GM23338 (cell line): ENCODE data around the gene HOXB5. TPM values are rescaled to one million over a fixed set of nuclear protein-coding genes. Genes with fewer than 3 reads are reported as not detected.

Source experiments
- ATAC-seq: fragments of 200-7000 bp; cut with Tn5 transposase; 3 replicates; pipeline ENCODE4 v1.9.1; 2020
- DNase-seq: peaks from one replicate; pipeline ENCODE4 v3.0.0-alpha.2; 2015; ENCODE audit warnings: low spot score
- H2AFZ ChIP-seq: fragments of 200-600 bp; sonication (generic); 2 replicates; pipeline ENCODE4 v1.8.0; 2016; ENCODE audit warnings: antibody characterized with exemption, mild to moderate bottlenecking, moderate library complexity
- H3F3A ChIP-seq: fragments of 200-600 bp; sonication (generic); replicated peaks from 2 replicates; pipeline ENCODE4 v1.8.0; 2017; ENCODE audit warnings: antibody characterized with exemption, mixed run types, low read depth
- H3K27ac ChIP-seq: fragments of 200-600 bp; sonication (generic); 2 replicates; pipeline ENCODE4 v1.6.1; 2016; ENCODE audit warnings: low read depth
- H3K27me3 ChIP-seq: fragments of 200-600 bp; sonication (generic); 2 replicates; pipeline ENCODE4 v1.8.0; 2016; ENCODE audit warnings: mild to moderate bottlenecking, mixed run types, moderate library complexity; ENCODE audit not compliant: insufficient read depth
- H3K36me3 ChIP-seq: fragments of 200-600 bp; sonication (generic); 2 replicates; pipeline ENCODE4 v1.8.0; 2016; ENCODE audit warnings: mild to moderate bottlenecking; ENCODE audit not compliant: insufficient read depth
- H3K4me1 ChIP-seq: fragments of 200-600 bp; sonication (generic); 2 replicates; pipeline ENCODE4 v1.8.0; 2016; ENCODE audit warnings: mild to moderate bottlenecking, moderate library complexity; ENCODE audit not compliant: insufficient read depth
- H3K4me2 ChIP-seq: fragments of 200-600 bp; sonication (generic); 2 replicates; pipeline ENCODE4 v1.7.1; 2017; ENCODE audit warnings: mixed run types
- H3K4me3 ChIP-seq: fragments of 200-600 bp; sonication (generic); 2 replicates; pipeline ENCODE4 v1.6.1; 2016; ENCODE audit warnings: mixed run types
- H3K79me2 ChIP-seq: fragments of 200-600 bp; sonication (generic); replicated peaks from 2 replicates; pipeline ENCODE4 v1.8.0; 2017; ENCODE audit warnings: mild to moderate bottlenecking; ENCODE audit not compliant: insufficient read depth
- H3K9me2 ChIP-seq: fragments of 200-600 bp; sonication (generic); 2 replicates; pipeline ENCODE4 v1.8.0; 2017; ENCODE audit not compliant: insufficient read depth
- H4K20me1 ChIP-seq: fragments of 200-600 bp; sonication (generic); replicated peaks from 2 replicates; pipeline ENCODE4 v1.8.0; 2017; ENCODE audit warnings: mild to moderate bottlenecking; ENCODE audit not compliant: insufficient read depth
- H3K27ac Mint-ChIP-seq: 2 replicates; pipeline ENCODE4 v1.8.0; 2020; ENCODE audit warnings: inconsistent platforms, mild to moderate bottlenecking, moderate library complexity, mixed read lengths
- H3K27me3 Mint-ChIP-seq: 3 replicates; pipeline ENCODE4 v1.8.0; 2022; ENCODE audit warnings: low read depth, mild to moderate bottlenecking, moderate library complexity, mixed read lengths, inconsistent platforms; ENCODE audit not compliant: insufficient read depth, poor library complexity
- H3K36me3 Mint-ChIP-seq: 3 replicates; pipeline ENCODE4 v1.8.0; 2021; ENCODE audit warnings: low read depth, mild to moderate bottlenecking, inconsistent platforms, moderate library complexity, mixed read lengths
- H3K4me1 Mint-ChIP-seq: 3 replicates; pipeline ENCODE4 v1.8.0; 2020; ENCODE audit warnings: mild to moderate bottlenecking, inconsistent platforms, mixed read lengths
- H3K4me3 Mint-ChIP-seq: 3 replicates; pipeline ENCODE4 v1.8.0; 2021; ENCODE audit warnings: moderate library complexity, mild to moderate bottlenecking, inconsistent platforms, mixed read lengths
- H3K9me3 Mint-ChIP-seq: 3 replicates; pipeline ENCODE4 v1.8.0; 2020; ENCODE audit warnings: moderate library complexity, mild to moderate bottlenecking, inconsistent platforms, mixed read lengths
- EZH2 ChIP-seq: fragments of 200-600 bp; sonication (generic); IDR thresholded peaks from one replicate; pipeline ENCODE4 v1.8.0; 2017; ENCODE audit warnings: antibody characterized with exemption, mild to moderate bottlenecking, low read depth; ENCODE audit not compliant: unreplicated experiment
- EZH2phosphoT487 ChIP-seq: fragments of 200-600 bp; sonication (generic); IDR thresholded peaks from one replicate; pipeline ENCODE4 v1.8.1; 2018; ENCODE audit warnings: antibody characterized with exemption; ENCODE audit not compliant: unreplicated experiment
- JUNB ChIP-seq: IDR thresholded peaks from one replicate; pipeline ENCODE4 v1.6.1; 2016; ENCODE audit warnings: antibody characterized with exemption; ENCODE audit not compliant: unreplicated experiment
- POLR2AphosphoS5 ChIP-seq: IDR thresholded peaks from 2 replicates; pipeline ENCODE4 v1.6.1; 2016; ENCODE audit warnings: antibody characterized with exemption, low read depth
- ZNF331 ChIP-seq: fragments of 250-450 bp; sonication (Bioruptor Pico); IDR thresholded peaks from 2 replicates; pipeline ENCODE4 v1.5.0; 2020; ENCODE audit warnings: low read depth, mild to moderate bottlenecking, moderate library complexity
- polyA plus RNA-seq: library from polyadenylated mRNA; unstranded; fragments of >200 nt; fragmentation: Nextera tagmentation; extraction: Ambion mirVana; gene quantifications from 2 replicates; pipeline ENCODE4 v1.2.1, GENCODE V29; 2016
- total RNA-seq: library from RNA; depleted of rRNA; stranded (reverse); fragments of >200 nt; shearing (Covaris generic); gene quantifications from 2 replicates; pipeline ENCODE4 v1.2.3, GENCODE V29; 2014
- TF ChIP-seq, protein P1 (sequence below): IDR thresholded peaks from one replicate; pipeline ENCODE4 v1.6.1; 2018; ENCODE audit warnings: antibody characterized with exemption; ENCODE audit not compliant: unreplicated experiment
- TF ChIP-seq, protein P2 (sequence below), 2 experiments: fragments of 200-600 bp in 1 of 2; sonication (generic) in 1 of 2; conservative IDR thresholded peaks; 2 replicates each; pipeline versions ENCODE4 v1.5.1 to v1.6.1; 2016 to 2017; ENCODE audit warnings: antibody characterized with exemption in 2 of 2, low read depth in 2 of 2, mild to moderate bottlenecking in 2 of 2, moderate library complexity in 1 of 2

HOXB5 gene
- total and polyA plus RNA-seq, 2 experiments from 2014 or later: not detected

- Histone ChIP-seq H3K27ac (no peak overlapping the region), H4K20me1 (peaks cover 72% of the 10 kb centered on the region), H2AFZ (no peak overlapping the region), H3F3A (peaks cover 60% of the 10 kb centered on the region), H3K4me3 (no peak overlapping the region), H3K36me3 (no peaks in the 10 kb centered on the region), H3K27me3 (peaks cover 100% of the 10 kb centered on the region), H3K4me2 (no peak overlapping the region), H3K4me1 (peaks cover 54% of the 10 kb centered on the region), H3K9me2 (no peaks in the 10 kb centered on the region), H3K79me2 (no peaks in the 10 kb centered on the region)
- Mint-ChIP-seq H3K4me1 (peaks cover 39% of the 10 kb centered on the region), H3K27ac (no peak overlapping the region), H3K9me3 (no peaks in the 10 kb centered on the region; the same call in 1 of the 3 replicates), H3K4me3 (no peak overlapping the region), H3K36me3 (no peaks in the 10 kb centered on the region), H3K27me3 (peaks cover 100% of the 10 kb centered on the region)
- DNase-seq (no peak), ATAC-seq (no peak)
- peak; percentile 88 for TF ChIP-seq EZH2
- TF ChIP-seq, protein P1, sequence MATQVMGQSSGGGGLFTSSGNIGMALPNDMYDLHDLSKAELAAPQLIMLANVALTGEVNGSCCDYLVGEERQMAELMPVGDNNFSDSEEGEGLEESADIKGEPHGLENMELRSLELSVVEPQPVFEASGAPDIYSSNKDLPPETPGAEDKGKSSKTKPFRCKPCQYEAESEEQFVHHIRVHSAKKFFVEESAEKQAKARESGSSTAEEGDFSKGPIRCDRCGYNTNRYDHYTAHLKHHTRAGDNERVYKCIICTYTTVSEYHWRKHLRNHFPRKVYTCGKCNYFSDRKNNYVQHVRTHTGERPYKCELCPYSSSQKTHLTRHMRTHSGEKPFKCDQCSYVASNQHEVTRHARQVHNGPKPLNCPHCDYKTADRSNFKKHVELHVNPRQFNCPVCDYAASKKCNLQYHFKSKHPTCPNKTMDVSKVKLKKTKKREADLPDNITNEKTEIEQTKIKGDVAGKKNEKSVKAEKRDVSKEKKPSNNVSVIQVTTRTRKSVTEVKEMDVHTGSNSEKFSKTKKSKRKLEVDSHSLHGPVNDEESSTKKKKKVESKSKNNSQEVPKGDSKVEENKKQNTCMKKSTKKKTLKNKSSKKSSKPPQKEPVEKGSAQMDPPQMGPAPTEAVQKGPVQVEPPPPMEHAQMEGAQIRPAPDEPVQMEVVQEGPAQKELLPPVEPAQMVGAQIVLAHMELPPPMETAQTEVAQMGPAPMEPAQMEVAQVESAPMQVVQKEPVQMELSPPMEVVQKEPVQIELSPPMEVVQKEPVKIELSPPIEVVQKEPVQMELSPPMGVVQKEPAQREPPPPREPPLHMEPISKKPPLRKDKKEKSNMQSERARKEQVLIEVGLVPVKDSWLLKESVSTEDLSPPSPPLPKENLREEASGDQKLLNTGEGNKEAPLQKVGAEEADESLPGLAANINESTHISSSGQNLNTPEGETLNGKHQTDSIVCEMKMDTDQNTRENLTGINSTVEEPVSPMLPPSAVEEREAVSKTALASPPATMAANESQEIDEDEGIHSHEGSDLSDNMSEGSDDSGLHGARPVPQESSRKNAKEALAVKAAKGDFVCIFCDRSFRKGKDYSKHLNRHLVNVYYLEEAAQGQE: no peak
- TF ChIP-seq JUNB: no peak
Observed at GRCh38 chr17:48587276-48588073, 6.1 kb downstream of the HOXB5 start.

DNA sequence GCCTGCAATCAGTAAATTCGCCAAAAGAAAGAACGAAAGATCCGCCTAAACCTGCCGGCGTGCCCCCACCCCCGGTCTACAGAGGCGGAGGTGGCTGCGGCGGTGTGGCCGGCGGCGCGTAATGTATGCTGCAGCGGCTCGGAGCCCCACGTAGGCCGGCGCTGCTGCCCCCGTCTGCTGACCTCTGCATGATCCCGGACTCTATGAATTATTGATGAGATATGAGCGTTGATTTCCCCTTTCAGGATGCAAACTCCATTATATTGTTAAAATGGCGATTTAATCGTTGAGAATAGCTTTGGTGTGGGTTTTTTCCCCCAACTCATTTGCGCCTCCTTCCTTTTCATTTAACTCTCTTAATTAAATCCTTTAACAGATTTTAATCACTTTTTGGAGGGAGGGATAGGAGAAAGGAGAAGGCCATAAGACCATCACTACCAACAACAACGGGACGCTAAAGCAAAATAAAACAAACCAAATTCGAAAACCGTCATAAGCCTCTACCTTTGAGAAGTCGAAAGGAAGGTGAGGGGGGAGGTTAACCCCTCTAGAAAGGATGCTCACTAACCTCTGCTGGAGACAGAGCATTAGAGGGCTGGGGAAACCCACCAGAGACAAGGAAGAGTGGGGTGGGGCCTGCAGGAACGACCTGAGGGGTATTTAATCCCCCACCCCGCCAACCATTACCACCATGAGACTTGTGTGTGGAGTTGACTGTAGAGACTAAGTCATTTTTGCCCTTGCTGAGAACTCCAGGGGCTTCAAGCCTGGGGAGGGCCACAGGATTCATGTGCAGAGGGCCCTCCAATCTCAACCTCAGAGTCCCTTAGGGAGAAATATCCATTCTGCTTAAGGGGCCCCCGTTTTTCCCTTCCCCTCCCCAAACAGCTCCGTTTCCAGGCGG lies 7.0 kb downstream of the HOXB5 start:
- H3K4me2 ChIP-seq: peak overlapping the region; percentile 81; the same call in 1 of the 2 replicates
- Mint-ChIP-seq H3K36me3 (no peaks in the 10 kb centered on the region), H3K4me3 (peak overlapping the region; percentile 60; the same call in 1 of the 3 replicates), H3K9me3 (no peaks in the 10 kb centered on the region; the same call in 1 of the 3 replicates), H3K27me3 (peaks cover 100% of the 10 kb centered on the region), H3K4me1 (peaks cover 40% of the 10 kb centered on the region), H3K27ac (no peak overlapping the region)
- H3K27me3 ChIP-seq: peaks cover 100% of the 10 kb centered on the region
- no peaks in the 10 kb centered on the region for H3K79me2 ChIP-seq
- H3K4me1 ChIP-seq: peaks cover 58% of the 10 kb centered on the region
- H4K20me1 ChIP-seq: peaks cover 72% of the 10 kb centered on the region
- peak overlapping the region; percentile 47; the same call in 1 of the 2 replicates for H3K4me3 ChIP-seq
- H3K27ac ChIP-seq: no peak overlapping the region
- no peaks in the 10 kb centered on the region for H3K36me3 ChIP-seq
- H3K9me2 ChIP-seq: no peaks in the 10 kb centered on the region
- ATAC-seq (0 out of 3 replicates have a peak, but pooled peaks have one; percentile 3), DNase-seq (no peak)
- peaks cover 62% of the 10 kb centered on the region for H3F3A ChIP-seq
- no peak overlapping the region for H2AFZ ChIP-seq
- TF ChIP-seq, protein P2, sequence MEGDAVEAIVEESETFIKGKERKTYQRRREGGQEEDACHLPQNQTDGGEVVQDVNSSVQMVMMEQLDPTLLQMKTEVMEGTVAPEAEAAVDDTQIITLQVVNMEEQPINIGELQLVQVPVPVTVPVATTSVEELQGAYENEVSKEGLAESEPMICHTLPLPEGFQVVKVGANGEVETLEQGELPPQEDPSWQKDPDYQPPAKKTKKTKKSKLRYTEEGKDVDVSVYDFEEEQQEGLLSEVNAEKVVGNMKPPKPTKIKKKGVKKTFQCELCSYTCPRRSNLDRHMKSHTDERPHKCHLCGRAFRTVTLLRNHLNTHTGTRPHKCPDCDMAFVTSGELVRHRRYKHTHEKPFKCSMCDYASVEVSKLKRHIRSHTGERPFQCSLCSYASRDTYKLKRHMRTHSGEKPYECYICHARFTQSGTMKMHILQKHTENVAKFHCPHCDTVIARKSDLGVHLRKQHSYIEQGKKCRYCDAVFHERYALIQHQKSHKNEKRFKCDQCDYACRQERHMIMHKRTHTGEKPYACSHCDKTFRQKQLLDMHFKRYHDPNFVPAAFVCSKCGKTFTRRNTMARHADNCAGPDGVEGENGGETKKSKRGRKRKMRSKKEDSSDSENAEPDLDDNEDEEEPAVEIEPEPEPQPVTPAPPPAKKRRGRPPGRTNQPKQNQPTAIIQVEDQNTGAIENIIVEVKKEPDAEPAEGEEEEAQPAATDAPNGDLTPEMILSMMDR (conservative IDR thresholded peaks at IDR 0.05; ENCODE audit: low read depth in 2 of 2): no peak
- no peak for TF ChIP-seq EZH2phosphoT487
- no peak for TF ChIP-seq ZNF331 (CRISPR knock-in tag)
- peak; percentile 90 for TF ChIP-seq EZH2
- TF ChIP-seq JUNB: no peak
- no peak for TF ChIP-seq POLR2AphosphoS5
